GM19238 (cell line): ENCODE measurements around the gene DOHH.

Source experiments
- DNase-seq: peaks from one replicate; pipeline ENCODE4 v3.0.0; 2011; ENCODE audit warnings: low spot score; ENCODE audit not compliant: insufficient read length

The DOHH gene

GRCh38 chr19:3478409-3479176 is 21.9 kb downstream of the DOHH start:
- no peak for DNase-seq

- DNase-seq: no peak
These were observed 22.5 kb downstream of the DOHH start for GRCh38 chr19:3477951-3478350.

DNA sequence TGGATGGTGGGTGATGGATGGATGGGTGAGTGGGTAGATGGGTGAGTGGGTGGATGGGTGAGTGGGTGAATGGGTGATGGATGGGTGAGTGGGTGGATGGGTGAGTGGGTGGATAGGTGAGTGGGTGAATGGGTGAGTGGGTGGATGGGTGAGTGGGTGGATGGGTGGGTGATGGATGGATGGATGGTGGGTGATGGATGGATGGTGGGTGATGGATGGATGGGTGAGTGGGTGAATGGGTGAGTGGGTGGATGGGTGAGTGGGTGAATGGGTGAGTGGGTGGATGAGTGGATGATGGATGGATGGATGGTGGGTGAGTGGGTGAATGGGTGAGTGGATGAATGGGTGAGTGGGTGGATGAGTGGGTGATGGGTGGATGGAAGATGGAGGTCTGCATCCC is 23.0 kb downstream of the DOHH start:
- DNase-seq: no peak

DNA sequence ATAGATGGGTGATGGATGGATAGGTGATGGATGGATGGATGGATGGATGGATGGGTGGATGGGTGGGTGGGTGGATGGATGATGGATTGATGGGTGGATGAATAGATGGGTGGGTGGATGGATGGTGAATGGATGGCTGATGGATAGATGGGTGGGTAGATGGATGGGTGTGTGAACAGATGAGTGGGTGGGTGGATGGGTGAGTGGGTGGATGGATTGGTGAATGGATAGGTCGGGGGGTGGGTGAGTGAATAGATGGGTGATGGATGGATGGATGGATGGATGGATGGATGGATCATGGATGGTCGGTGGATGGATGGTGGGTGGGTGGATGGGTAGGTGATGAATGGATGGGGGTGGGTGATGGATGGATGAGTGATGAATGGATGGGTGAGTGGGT is 23.6 kb downstream of the DOHH start:
- DNase-seq: no peak

- no peak for DNase-seq
These were observed 25.0 kb downstream of the DOHH start for GRCh38 chr19:3475449-3475848.

DNA sequence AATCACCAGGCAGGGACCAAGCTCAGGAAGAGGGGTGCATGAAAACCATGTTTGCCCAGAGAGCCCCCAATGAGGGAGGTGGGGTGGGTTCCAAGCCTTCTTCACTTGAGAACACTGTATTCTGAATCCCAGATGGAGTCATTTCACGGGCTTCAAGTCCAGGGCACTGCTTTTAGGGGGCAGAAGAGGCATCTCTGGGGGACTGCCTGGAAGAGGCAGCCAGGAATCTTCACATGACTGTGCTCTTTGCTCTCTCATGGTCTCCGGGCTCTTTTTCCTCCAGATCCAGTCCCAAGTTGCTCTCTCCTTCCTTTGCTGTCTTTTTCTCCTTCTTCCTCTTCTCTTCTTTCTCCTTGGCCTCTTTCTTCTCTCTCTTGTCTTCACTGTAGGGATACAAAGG is 25.9 kb downstream of the DOHH start:
- no peak for DNase-seq

- DNase-seq: no peak
These were observed 26.5 kb downstream of the DOHH start for GRCh38 chr19:3474010-3474409.

- no peak for DNase-seq
These were observed 28.4 kb downstream of the DOHH start for GRCh38 chr19:3471954-3472655.

DNA sequence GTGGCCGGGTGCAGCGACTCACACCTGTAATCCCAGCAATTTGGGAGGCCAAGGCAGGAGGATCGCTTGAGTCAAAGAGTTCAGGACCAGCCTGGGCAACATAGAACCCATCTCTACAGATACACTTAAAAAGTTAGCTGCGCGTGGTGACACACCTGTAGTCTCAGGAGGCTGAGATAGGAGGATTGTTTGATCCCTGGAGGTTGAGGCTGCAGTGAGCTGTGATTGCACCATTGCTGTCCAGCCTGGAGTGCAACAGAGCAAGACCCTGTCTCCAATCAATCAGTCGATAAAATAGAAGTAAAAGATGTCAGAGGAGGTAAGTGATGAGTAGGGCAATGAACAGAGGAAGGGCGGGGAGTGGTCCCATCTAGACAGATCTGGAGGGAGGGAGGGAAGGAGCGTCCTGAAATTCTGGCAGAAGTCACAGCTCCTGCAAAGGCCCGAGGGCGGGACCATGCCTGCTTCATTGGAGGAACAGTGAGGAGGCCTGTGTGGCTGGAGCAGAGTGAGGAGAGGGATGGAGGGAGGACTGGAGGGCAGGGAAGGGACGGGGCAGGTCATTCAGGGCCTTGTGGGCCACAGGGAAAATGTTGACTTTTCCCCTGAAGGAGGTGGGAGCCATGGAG is 29.9 kb downstream of the DOHH start:
- DNase-seq: no peak

DNA sequence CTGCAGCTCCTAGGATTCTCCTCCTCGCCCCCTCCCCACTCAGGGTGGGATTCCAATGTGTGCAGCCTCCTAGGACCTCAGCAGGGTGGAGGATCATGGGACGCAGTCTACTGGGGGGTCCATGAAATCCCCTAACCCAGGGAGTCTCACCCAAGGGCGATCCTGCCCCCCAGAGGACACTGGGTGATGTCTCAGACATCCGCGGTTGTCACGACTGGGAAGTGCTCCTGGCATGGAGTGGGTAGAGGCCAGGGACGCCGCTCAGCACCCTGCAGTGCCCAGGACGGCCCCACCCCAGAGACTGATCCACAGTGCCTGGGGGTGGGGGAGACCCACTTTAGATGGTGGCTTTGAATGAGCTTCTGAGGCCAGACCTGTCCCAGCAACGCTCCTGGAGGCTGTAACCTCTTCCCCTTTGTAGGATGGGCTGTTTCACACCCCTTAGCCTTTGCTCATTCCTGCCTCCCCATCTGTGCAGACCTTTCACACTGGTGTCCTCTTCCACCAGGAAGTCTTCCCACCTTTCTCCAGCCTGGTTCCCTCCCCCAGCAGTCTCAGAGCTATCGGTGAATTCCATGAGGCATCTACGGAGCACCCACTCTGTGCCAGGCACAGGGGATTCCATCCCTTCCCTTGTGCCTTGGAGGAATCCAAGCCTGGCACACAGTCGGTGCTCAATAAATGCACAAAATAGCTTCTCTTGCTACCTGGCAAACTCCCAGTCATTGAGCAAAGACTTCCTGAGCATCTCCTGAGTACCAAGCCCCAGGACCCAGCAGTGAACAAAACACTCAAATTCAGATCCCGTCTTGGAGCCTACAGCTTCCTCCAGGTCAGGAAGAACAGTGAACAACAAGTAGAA is 30.6 kb downstream of the DOHH start:
- no peak for DNase-seq

DNA sequence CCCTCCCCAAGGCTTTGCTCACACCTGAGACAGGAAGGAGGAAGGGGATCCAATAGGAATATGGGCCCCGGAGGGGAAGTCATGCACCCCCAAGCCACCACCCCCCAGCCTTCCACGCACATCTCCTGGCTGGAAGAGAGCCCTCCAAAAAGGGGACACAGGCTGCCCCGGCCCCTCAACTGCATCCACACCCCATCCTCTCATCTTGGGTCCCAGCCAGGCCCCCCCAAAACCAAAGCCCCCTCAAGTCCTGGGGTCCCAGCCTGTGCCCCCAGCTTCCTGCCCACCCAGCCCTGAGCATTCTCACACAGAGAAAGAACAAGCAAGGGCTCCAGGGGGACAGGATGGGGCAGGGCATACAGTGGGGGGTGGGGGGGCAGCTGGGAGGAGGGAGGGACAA is 32.3 kb downstream of the DOHH start:
- DNase-seq: no peak

- no peak for DNase-seq
These were observed 32.9 kb downstream of the DOHH start for GRCh38 chr19:3467437-3468198.

GRCh38 chr19:3466635-3467034 is 33.8 kb downstream of the DOHH start:
- no peak for DNase-seq

GRCh38 chr19:3465552-3465951 is 34.9 kb downstream of the DOHH start:
- DNase-seq: no peak

- DNase-seq: no peak
These were observed 35.8 kb downstream of the DOHH start for GRCh38 chr19:3464587-3465235.

GRCh38 chr19:3463714-3464586 is 36.5 kb downstream of the DOHH start:
- no peak for DNase-seq

- DNase-seq: no peak
These were observed 37.3 kb downstream of the DOHH start for GRCh38 chr19:3462991-3463713.

GRCh38 chr19:3459965-3460582 is 40.4 kb downstream of the DOHH start:
- DNase-seq: no peak
